Endothelial cell (in vitro differentiated cells): ENCODE measurements around the gene NDUFB7. TPM values are rescaled to one million over a fixed set of nuclear protein-coding genes. Genes with fewer than 3 reads are reported as not detected.

Source experiments
- DNase-seq: peaks from one replicate; pipeline ENCODE4 v3.0.0; 2021; ENCODE audit warnings: low spot score
- H3K27ac Mint-ChIP-seq: one replicate; pipeline ENCODE4 v1.8.0; 2021; ENCODE audit warnings: mixed read lengths, inconsistent platforms; ENCODE audit not compliant: unreplicated experiment
- H3K27me3 Mint-ChIP-seq: one replicate; pipeline ENCODE4 v1.8.0; 2021; ENCODE audit warnings: mild to moderate bottlenecking, moderate library complexity, mixed read lengths, inconsistent platforms; ENCODE audit not compliant: unreplicated experiment
- H3K36me3 Mint-ChIP-seq: one replicate; pipeline ENCODE4 v1.8.0; 2021; ENCODE audit warnings: mild to moderate bottlenecking, low read depth, mixed read lengths, inconsistent platforms; ENCODE audit not compliant: unreplicated experiment
- H3K4me1 Mint-ChIP-seq: one replicate; pipeline ENCODE4 v1.8.0; 2021; ENCODE audit warnings: mild to moderate bottlenecking, mixed read lengths, inconsistent platforms; ENCODE audit not compliant: unreplicated experiment
- H3K4me3 Mint-ChIP-seq: one replicate; pipeline ENCODE4 v1.8.0; 2021; ENCODE audit warnings: mild to moderate bottlenecking, mixed read lengths, inconsistent platforms; ENCODE audit not compliant: unreplicated experiment
- H3K9me3 Mint-ChIP-seq: one replicate; pipeline ENCODE4 v1.8.0; 2021; ENCODE audit warnings: mixed read lengths, inconsistent platforms; ENCODE audit not compliant: unreplicated experiment
- CTCF ChIP-seq: fragments of 200-600 bp; sonication (generic); IDR thresholded peaks from one replicate; pipeline ENCODE4 v1.5.0; 2021; ENCODE audit warnings: antibody characterized with exemption; ENCODE audit not compliant: unreplicated experiment
- total RNA-seq: library from RNA; stranded (reverse); fragmentation: NEBNext Ultra II Directional; extraction: Animal tissue kit (Norgen Biotek cat#: 25700); gene quantifications from one replicate; pipeline ENCODE4 v1.2.1, GENCODE V29; 2021; ENCODE audit not compliant: unreplicated experiment

Gene NDUFB7
- total RNA-seq, 1 donor from 2014 or later: 122 TPM

- H3K4me3 Mint-ChIP-seq: peak overlapping the region; percentile 34
- peaks cover 5% of the 10 kb centered on the region for H3K36me3 Mint-ChIP-seq
- H3K27ac Mint-ChIP-seq: peak overlapping the region; percentile 37
- DNase-seq: no peak
- H3K4me1 Mint-ChIP-seq: no peaks in the 10 kb centered on the region
- no peak for TF ChIP-seq CTCF
- peaks cover 10% of the 10 kb centered on the region for H3K27me3 Mint-ChIP-seq
- H3K9me3 Mint-ChIP-seq: no peaks in the 10 kb centered on the region
Observed at GRCh38 chr19:14540741-14541525, 30.9 kb downstream of the NDUFB7 start.

- no peak overlapping the region for H3K27ac Mint-ChIP-seq
- no peaks in the 10 kb centered on the region for H3K9me3 Mint-ChIP-seq
- no peaks in the 10 kb centered on the region for H3K36me3 Mint-ChIP-seq
- H3K4me1 Mint-ChIP-seq: no peaks in the 10 kb centered on the region
- peak; percentile 80 for DNase-seq
- H3K27me3 Mint-ChIP-seq: peaks cover 4% of the 10 kb centered on the region
- no peak overlapping the region for H3K4me3 Mint-ChIP-seq
- no peak for TF ChIP-seq CTCF
Observed at GRCh38 chr19:14536926-14537692, 34.8 kb downstream of the NDUFB7 start.

- no peak overlapping the region for H3K27ac Mint-ChIP-seq
Observed at GRCh38 chr19:14533450-14533849, 38.4 kb downstream of the NDUFB7 start.

GRCh38 chr19:14530506-14530905 lies 41.4 kb downstream of the NDUFB7 start:
- no peak for DNase-seq
- Mint-ChIP-seq H3K27me3 (peaks cover 6% of the 10 kb centered on the region), H3K4me3 (peak overlapping the region; percentile 63), H3K36me3 (no peaks in the 10 kb centered on the region), H3K9me3 (no peaks in the 10 kb centered on the region), H3K27ac (no peak overlapping the region), H3K4me1 (peaks cover 4% of the 10 kb centered on the region)
- TF ChIP-seq CTCF: no peak

More at GRCh38 chr19:14533450-14533849, 38.4 kb downstream of the NDUFB7 start:
- no peak for TF ChIP-seq CTCF
- Mint-ChIP-seq H3K27me3 (peaks cover 3% of the 10 kb centered on the region), H3K9me3 (no peaks in the 10 kb centered on the region), H3K36me3 (no peaks in the 10 kb centered on the region), H3K4me3 (no peak overlapping the region), H3K4me1 (peaks cover 4% of the 10 kb centered on the region)
- no peak for DNase-seq

GRCh38 chr19:14530005-14530348 lies 41.9 kb downstream of the NDUFB7 start:
- H3K27ac Mint-ChIP-seq: no peak overlapping the region
- H3K36me3 Mint-ChIP-seq: no peaks in the 10 kb centered on the region
- no peak for DNase-seq
- peaks cover 6% of the 10 kb centered on the region for H3K27me3 Mint-ChIP-seq
- peak overlapping the region; percentile 95 for H3K4me3 Mint-ChIP-seq
- TF ChIP-seq CTCF: no peak
- peaks cover 4% of the 10 kb centered on the region for H3K4me1 Mint-ChIP-seq
- H3K9me3 Mint-ChIP-seq: no peaks in the 10 kb centered on the region
